Measurements from ENCODE around the gene SHD. TPM values are rescaled to one million over a fixed set of nuclear protein-coding genes. Genes with fewer than 3 reads are reported as not detected.
"Not testable (repeated sequence)": the region's sequence is repeated elsewhere in the genome, so short reads cannot be mapped to it uniquely, and the experiment has no call there.

SHD gene
- polyA plus RNA-seq, 1 donor, result 174 TPM

DNA sequence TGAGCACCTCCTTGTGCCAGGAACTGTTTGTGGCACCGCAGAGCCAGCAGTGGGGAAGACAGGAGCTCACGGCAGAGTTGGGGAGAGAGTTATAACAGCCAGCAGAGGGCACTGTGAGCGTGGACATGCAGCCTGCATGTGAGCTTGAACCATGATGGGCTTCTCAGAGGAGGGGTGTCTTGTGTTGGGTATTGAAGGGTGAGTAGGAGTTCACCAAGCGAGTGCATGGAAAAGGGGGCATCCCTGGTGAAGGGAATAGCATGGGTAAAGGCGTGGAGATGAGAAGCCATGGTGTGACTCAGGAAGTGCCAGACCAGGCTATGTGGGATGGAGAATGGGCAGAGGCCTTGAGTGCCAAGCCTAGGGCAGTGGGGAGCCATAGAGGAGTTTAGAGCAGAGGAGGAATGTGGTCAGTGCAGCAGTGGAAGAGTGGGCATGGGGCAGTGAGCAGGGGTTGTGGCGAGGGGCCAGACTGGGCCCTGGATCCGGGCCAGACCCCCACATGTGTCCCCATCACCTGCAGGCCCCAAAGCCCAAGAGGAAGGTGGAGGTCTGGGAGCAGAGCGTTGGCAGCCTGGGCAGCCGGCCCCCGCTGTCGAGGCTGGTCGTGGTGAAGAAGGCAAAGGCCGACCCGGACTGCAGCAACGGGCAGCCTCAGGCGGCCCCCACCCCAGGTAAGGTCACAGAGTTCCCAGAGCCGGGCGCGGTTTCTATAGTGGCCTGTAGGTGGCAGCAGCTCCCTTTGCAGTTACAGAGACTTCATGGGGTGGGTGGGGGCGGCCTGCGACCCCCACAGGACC is 11.8 kb upstream of the SHD start:
- DNase-seq, result no peak

DNA sequence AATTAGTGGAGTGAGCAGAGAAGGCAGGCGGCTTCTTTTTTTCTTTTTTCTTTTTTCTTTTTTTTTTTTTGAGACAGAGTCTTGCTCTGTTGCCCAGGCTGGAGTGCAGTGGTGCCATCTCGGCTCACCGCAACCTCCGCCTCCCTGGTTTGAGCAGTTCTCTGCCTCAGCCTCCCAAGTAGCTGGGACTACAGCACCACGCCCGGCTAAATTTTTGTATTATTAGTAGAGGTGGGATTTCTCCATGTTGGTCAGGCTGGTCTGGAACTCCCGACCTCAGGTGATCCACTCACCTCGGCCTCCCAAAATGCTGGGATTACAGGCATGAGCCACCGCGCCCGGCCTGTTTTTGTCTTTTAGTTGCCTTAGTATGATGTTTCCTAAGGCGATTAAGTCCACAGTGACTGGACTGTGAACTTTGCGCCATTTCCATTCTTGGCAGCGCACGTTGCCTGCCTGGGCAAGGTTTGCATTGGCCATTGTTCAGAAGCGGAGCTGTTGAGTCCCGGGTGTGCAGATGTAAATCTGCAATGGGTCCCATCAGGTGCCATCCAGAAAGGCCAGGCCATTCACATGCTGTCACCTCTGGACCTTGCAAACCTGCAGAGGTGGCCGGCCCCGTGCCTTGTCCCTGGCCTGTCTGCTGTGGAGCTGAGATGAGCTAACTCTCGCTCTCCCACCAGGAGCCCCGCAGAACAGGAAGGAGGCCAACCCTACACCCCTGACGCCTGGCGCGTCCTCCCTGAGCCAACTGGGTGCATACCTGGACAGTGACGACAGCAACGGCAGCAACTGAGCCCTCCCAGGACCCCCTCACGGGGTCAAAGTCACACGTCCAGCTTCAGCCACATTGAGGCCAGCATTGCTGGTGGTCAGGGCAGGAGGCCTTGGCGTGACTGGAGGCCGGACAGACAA is 10.9 kb upstream of the SHD start:
- DNase-seq, result no peak

DNA sequence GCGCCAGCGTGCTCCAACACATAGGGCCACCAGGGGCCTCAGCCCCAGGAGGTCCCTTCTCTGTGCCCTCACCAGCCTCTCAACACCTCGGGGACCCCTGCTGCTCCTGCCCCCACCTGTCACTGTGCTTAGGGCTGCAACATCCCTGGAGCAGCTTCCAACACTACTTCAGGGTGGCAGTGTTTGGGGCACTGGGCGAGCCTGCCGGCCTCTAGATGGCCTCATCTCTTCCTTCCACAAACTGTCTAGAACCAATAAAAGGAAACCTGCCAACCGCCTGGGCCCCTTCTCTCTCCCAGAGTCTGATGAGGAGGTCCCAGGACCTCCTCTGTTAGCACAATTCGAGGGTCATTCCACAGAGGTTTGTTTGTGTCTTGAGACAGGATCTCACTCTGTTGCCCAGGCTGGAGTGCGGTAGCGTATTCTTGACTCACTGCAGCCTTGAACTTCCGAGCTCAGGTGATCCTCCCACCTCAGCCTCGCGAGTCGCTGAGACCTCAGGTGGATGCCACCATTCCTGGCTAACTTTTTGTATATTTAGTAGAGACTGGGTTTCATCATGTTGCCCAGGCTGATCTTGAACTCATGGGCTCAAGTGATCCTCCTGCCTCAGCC is 10.1 kb upstream of the SHD start:
- DNase-seq, result no peak

DNA sequence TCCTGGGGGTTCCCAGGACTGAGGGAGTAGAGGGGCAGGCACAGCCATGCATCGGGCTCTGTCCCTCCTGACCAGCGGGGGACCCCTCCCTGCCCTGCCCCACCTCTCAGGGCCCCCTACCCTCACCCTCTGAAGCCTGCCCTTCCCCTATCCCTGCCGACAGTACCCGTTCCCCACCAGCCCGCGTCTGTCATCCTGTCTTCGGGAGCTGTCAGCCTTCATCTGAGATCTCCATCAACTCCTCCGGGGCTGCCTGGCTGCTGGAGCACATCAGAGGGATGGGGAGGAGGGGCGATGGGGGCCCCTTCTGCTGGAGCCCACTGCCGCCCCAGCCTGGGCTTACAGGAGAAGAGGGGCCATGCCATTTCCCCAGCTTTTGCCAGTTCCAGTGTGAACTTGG is 6.2 kb upstream of the SHD start:
- no peak for DNase-seq

DNA sequence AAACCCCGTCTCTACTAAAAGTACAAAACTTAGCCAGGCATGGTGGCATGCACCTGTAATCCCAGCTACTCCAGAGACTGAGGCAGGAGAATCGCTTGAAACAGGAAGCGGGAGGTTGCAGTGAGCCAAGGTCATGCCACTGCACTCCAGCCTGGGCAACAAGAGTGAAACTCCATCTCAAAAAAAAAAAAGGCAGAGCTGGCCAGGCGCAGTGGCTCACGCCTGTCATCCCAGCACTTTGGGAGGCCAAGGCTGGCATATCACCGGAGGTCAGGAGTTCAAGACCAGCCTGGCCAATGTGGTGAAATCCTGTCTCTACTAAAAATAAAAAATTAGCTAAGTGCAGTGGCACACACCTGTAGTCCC is 4.8 kb upstream of the SHD start:
- DNase-seq, result not testable (repeated sequence)

DNA sequence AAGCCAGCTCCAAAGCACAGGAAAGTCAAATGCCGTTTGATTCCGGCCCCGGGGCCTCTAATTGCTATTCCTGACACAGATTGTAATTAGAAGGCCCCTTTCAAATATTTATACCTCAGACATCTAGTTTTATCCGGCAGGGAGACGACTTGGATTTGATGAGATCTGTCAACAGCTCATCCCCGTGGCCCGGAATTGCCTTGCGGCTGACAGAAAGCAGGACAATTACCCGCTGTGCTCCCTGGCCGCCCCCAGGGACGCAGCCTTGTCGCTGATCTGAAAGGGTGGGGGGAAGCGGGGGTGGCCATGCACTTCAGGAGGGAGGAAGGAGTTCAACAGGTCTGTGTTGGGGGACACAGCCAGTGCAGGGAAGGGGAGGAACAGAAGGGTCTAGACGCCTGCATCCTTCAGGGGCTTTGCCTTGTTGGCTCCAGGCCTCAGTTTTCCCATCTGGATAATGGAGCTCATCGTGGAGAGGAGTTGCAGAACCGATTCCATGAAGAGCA is 1.8 kb upstream of the SHD start:
- no peak for DNase-seq

DNA sequence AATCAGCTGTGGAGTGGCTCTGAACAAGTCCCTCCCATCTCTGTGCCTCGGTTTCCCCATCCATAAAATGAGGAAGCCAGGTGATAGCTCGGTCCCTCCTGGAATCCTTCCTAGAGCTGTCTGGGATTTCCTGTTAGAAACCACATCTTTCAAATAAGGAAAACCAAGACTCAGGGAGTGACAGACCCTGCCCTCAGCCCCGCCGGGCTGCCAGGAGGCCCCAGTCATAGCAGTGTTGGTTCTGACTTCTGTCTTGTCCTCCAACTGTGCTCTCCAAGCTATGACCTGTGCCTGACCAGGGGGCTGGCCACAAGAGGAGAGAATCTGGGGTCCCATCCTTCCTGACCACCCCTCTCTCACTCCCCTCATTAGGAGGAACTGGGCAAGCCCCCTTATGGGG is 1.1 kb upstream of the SHD start:
- no peak for DNase-seq

DNA sequence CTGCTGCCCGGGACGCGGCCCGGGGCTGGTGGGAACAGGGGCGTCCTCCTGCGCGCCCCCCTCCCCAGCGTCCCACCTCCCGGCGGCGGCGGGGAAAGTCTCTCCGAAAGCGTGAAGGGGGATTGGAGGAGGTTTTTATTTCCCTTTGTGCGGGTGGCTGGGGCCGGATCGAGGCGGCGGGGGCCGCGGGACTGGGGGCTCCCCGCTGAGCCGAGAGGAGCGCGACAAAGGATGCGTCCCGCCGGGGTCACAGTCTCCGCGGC is 132 bp downstream of the SHD start:
- no peak for DNase-seq

DNA sequence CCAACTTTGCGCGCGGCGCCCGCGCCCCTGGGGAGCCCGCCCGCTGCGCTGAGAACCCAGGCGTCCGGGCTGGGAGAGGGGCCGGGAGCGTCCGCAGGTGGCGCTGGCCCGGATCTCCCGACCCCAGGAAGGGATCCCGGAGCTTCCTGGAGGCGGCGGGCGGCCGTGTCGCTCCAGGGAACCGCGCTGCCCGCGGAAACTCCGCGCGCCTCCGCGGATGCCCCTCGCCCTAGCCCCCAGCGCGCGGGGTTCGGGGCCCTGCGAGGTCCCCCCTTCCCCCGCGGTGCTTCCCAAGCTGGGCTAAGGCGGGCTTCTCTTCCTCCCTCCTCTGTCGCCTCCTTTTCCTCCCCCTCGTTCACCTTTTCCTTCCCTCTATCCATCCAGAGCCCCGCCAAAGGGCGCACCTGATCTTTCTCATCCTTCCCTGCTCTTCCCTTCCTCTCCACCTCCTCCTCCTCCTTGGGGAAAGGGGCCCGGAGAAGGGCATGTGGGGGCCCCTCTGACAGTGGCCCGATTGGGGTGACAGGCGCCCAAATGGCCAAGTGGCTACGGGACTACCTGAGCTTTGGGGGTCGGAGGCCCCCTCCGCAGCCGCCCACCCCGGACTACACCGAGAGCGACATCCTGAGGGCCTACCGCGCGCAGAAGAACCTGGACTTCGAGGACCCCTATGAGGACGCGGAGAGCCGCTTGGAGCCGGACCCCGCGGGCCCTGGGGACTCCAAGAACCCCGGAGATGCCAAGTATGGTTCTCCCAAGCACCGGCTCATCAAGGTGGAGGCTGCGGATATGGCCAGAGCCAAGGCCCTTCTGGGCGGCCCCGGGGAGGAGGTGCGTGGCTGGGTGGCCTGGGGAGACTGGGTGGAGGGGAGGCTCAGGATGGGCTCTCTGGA is 710 bp downstream of the SHD start:
- no peak for DNase-seq

DNA sequence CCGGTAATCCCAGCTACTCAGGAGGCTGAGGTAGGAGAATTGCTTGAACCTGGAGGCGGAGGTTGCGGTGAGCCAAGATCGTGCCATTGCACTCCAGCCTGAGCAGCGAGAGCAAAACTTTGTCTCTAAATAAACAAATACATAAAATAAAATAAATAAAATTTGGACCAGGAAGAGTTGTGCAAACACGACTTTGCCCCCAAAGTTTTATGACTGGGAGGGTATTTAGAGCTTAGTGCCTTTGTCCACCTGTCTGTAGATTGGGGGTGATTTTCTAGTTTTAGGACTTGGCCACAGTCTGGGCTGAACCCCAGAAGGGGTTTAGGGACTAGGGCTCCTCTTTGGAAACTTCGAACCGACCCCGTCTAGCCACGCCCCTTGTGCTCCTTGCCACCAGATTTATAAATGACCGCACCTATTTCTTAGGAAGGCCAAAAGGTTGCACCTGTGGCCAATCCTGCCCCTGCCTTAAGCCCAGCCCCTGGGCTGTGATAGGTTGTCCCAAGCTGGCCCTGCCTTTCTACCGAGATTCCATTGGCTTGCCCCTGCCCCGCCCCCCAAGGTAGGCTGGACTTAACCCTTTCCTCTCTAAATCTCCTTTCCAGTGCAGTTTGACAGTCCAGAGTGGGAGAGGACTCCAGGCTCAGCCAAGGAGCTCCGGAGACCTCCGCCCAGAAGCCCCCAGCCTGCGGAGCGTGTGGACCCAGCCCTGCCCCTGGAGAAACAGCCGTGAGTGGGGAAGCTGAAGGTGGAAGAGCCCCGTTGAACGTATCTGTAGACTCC is 5.3 kb downstream of the SHD start:
- no peak for DNase-seq

DNA sequence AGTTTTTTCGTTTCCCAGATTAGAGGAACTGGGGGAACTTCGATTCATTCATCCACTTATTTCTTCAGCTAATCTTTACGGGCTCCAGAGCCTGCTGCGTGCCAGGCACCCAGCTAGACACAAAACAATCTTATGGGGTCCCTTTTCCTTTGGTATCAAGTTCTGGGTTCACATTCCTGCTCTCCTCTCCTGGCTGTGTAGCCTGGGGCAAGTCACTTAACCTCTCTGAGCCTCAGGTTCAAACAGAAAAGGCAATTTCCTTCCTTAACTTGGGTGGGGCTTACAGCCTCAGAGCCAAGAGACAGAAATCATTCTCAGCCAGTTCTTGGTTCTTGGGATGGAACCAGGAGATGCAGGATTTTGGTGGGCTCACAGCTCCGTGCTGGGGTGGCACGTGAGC is 5.9 kb downstream of the SHD start:
- DNase-seq, result no peak

DNA sequence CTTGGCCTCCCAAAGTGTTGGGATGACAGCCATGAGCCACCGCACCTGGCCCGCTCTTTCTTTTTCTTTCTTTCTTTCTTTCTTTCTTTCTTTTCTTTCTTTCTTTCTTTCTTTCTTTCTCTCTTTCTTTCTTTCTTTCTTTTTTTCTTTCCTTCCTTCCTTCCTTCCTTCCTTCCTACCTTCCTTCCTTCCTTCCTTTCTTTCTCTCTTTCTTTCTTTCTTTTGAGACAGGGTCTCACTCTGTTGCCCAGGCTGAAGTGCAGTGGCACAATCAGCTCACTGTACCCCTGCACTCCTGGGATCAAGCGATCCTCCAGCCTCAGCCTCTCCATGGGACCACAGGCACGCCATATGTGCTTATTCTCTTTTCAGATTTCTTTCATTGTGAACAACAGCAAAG is 7.1 kb downstream of the SHD start:
- not testable (repeated sequence) for DNase-seq

DNA sequence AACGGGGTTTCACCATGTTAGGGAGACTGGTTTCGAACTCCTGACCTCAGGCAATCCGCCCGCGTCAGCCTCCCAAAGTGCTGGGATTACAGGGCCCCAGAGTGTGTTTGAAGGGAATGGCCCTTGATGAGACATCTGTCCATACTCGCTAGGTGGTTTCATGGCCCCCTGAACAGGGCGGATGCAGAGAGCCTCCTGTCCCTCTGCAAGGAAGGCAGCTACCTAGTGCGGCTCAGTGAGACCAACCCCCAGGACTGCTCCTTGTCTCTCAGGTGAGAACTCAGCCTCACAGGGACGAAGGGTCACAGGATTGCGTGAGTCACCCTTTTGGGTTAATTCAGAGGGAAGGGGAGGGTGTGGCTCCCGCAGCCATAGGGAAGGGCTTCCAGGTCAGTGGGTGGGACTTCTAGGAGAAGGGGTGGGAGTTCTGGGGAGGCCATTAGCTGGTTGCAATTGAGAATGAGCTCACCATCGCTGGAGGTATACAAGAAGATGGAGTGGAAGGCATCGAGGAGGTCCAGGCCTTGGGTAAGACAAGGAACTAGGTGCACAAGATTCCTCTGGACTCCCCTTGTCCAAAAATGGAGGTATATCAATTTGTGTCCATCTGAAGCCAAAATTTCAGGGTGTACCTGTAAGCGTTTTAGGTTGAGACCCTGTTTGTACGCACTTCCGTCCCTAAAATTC is 9.2 kb downstream of the SHD start:
- no peak for DNase-seq

DNA sequence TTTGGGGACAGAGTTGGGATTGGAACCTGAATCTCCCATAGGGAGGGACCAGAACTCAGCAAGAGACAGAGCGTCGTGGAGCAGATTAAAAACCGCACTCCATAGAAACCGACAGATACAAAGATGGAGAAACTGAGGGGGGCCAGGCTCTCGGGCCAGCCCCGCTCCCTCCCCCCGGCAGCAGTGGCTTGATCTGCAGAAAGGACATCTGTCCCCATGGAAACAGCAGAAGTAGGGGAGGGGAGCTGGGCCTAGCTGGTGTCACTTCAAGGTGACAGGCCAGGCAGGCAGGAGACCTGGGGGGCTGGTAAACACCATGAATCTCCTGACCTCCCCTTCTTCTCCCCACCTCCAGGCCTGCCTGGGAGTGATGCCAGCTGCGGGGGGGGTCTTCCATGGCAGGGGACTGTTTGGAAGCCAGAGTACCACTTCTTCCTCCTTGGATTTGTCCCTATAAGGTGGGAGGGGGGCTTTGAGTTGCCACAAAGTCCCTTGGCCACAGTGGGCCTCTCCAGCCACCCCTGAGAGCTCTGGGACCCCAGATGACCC is 12.2 kb downstream of the SHD start:
- DNase-seq, result no peak

DNA sequence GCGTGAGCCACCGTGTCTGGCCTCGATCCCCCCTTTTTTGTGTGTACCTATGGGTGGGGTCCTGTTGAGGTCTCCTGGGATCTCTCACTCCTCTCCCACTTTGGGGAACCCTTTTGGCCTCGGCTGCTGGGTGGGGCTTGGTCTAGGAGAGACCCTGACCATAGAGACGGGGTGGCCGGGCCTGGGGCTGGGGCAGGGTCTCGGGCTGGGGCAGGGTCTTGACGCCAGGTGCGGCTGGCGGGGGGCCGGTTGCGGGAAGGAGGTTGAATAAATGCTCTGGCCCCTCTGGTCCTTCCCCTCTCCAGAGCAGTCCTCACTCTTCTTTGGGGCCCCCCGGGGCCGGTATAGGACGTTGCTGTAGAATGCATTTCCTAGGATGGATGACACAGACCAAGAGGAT is 13.4 kb downstream of the SHD start:
- no peak for DNase-seq

DNA sequence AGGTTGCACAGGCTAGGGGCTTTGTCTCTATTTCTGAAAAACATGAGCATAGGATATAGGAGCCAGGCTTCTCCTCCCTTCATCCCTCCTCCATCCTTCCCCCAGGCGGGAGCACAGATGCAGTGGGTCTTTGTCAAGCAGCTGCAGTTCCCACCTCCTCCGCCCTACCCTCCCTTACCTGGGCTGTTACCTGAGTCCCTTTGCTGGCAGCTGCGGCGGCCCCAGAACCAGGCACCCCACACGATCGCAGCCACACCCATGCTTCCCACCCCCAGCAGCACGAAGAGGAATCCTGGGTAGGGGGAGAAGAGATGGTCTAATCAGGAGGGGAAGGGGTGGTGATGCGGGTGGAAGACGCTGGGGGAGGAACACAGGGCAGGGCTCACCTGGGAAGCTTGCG is 15.3 kb downstream of the SHD start:
- DNase-seq, result no peak

DNA sequence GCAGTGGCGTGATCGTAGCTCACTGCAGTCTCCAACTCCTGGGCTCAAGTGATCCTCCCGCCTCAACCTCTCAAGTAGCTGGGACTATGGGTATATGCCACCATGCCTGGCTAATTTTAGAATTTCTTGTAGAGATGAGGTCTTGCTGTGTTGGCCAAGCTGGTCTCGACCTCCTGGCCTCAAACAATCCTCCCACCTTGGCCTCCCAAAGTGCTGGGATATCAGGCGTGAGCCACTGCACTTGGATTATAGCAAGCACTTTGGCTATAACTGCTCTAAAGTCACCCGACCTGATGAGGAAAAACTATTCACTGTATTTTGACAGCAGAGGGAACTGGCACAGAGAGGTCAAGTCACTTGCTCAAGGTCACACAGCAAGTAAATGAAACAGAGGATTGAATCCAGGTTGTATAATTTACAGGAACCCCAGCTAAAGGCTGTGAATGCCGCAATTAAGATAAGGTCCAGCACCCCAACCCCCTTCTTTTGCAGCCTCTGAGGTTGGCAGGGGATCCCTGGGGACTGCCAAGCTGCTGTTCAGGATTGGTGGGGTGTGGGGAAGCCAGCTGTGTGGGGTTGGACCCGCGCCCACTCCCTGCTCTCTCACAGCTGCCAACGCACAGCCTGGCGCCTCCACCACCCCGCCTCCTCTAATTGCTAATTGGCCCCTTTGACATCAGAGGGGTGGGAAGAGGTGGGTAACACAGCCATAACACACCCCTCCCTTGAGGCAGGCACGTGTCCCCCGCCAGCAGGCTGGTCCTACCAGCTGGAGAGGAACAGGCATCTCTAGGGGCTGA is 17.1 kb downstream of the SHD start:
- peak; percentile 39 for DNase-seq

DNA sequence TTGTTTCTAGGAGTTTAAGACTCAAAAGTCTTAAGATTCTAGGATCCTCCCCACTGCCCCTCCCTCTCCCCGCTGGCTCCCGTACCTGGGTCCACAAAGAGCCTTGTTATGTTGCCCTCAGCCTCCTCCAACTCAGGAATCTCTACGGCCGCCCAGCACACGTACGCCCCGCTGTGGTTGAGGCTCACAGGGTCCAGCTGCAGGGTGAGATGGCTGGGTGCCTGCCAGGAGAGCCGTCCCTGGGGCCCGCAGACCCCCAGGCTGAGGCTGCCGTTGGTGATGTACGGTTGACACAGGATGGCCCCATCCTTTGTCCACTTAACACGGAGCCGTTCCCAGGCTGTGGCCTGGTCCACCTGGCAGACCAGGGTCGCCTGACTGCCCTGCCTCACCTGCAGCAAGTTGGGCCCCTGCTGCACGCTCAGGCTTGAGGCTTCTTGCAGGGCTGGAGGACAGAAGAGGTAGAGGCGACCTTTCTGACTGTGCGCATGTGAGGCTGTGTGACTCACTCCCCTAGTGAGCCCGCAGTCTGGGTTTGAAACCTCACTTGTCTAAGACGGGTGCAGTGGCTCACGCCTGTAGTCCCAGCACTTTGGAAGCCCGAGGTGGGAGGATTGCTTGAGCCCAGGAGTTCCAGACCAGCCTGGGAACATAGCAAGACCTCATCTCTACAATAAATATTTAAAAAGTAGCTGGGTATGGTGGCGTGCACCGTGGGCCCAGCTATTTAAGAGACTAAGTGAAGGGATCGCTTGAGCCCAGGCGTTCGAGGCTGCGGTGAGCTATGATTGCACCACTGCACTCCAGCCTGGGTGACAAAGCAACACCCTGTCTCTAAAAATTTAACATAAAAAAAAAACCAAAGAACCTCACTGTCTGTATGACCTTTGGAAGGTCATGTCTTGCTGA is 19.1 kb downstream of the SHD start:
- no peak for DNase-seq

Data from hindlimb muscle (tissue), 1 donor.